ENCODE measurements around the gene ZNF526.
A peak's percentile ranks its signal among the peaks of the same experiment; 100 is the strongest.

ZNF526 gene

GRCh38 chr19:42176649-42176989 is 43.5 kb upstream of the ZNF526 start:
- H3K27me3 ChIP-seq (ENCODE audit: insufficient read depth, poor library complexity, severe bottlenecking), result peaks cover 38% of the 10 kb centered on the region
- H3K27ac ChIP-seq (replicated peaks), result no peak overlapping the region
- DNase-seq (ENCODE audit: low read depth in 1 of 2, low spot score in 1 of 2), result no peak
- TF ChIP-seq GABPA (IDR thresholded peaks at IDR 0.05; ENCODE audit: low read depth) (no peak), POLR2AphosphoS5 (IDR thresholded peaks at IDR 0.05; ENCODE audit: low read depth) (no peak), REST (IDR thresholded peaks at IDR 0.05; ENCODE audit: insufficient replicate concordance, low read depth) (no peak), SPI1 (IDR thresholded peaks at IDR 0.05; ENCODE audit: borderline replicate concordance, low read depth) (no peak)
- TF ChIP-seq, protein P1, sequence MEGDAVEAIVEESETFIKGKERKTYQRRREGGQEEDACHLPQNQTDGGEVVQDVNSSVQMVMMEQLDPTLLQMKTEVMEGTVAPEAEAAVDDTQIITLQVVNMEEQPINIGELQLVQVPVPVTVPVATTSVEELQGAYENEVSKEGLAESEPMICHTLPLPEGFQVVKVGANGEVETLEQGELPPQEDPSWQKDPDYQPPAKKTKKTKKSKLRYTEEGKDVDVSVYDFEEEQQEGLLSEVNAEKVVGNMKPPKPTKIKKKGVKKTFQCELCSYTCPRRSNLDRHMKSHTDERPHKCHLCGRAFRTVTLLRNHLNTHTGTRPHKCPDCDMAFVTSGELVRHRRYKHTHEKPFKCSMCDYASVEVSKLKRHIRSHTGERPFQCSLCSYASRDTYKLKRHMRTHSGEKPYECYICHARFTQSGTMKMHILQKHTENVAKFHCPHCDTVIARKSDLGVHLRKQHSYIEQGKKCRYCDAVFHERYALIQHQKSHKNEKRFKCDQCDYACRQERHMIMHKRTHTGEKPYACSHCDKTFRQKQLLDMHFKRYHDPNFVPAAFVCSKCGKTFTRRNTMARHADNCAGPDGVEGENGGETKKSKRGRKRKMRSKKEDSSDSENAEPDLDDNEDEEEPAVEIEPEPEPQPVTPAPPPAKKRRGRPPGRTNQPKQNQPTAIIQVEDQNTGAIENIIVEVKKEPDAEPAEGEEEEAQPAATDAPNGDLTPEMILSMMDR (IDR thresholded peaks at IDR 0.05; ENCODE audit: insufficient read depth, low read length), result no peak
- peak overlapping the region; percentile 36 for H3K4me3 ChIP-seq (replicated peaks; ENCODE audit: insufficient read depth, low read length)

DNA sequence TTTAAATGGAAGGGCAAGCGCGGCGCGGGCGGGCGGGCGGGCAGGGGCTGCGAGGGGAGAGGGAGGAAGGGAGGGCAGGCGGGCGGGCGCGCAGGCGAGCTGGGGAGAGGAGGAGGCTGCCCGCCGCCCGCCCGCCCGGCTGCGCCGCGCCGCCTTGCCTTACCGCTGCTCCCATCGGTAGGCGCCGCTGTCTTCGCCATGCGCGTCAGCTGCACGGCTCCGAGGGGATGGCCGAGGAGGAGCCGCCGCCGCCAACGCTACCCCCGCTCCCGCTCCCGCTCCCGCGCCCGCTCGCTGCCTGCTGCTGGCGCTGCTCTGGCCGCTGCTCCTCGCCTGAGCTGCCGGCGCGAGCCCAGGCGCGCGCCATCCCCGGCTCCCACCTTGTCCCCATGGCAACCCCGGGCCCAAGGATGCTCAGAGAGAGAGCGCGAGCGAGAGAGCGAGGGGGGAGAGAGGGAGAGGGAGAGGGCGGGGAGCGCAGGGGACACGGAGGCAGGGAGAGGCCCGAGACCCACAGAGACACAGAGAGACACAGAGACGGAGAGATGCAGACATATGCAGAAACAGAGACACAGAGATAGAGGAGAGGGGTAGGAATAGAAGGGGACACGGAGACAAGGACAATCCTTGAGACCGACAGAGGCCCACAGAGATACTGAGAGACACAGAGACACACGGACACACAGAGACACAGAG is 43.0 kb upstream of the ZNF526 start:
- Histone ChIP-seq H3K4me3 (replicated peaks; ENCODE audit: insufficient read depth, low read length) (no peak overlapping the region; the same call in 1 of the 2 replicates), H3K27ac (replicated peaks) (no peak overlapping the region), H3K27me3 (ENCODE audit: insufficient read depth, poor library complexity, severe bottlenecking) (peaks cover 38% of the 10 kb centered on the region)
- TF ChIP-seq GABPA (IDR thresholded peaks at IDR 0.05; ENCODE audit: low read depth), result no peak
- no peak for TF ChIP-seq REST (IDR thresholded peaks at IDR 0.05; ENCODE audit: insufficient replicate concordance, low read depth)
- TF ChIP-seq, protein P1 (IDR thresholded peaks at IDR 0.05; ENCODE audit: insufficient read depth, low read length), result no peak
- no peak for TF ChIP-seq SPI1 (IDR thresholded peaks at IDR 0.05; ENCODE audit: borderline replicate concordance, low read depth)
- TF ChIP-seq POLR2AphosphoS5 (IDR thresholded peaks at IDR 0.05; ENCODE audit: low read depth), result no peak
- peak; percentile 62 to 70 for DNase-seq (ENCODE audit: low read depth in 1 of 2, low spot score in 1 of 2)

DNA sequence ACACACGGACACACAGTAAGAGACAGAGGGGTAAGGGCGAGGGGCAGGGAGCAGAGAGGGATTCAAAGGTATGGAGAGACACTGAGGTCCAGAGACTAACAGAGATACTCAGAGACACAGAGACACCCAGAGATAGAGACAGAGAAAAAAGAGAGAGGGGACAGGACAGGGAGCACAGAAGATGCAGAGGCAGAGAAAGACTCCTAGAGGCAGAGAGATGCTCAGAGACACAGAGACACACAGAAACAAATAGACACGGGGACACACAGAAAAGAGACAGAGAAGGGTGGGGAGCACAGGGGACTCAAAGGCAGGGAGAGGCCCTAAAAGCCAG is 42.5 kb upstream of the ZNF526 start:
- no peak overlapping the region for H3K4me3 ChIP-seq (replicated peaks; ENCODE audit: insufficient read depth, low read length)

More for the DNA sequence above, 42.5 kb upstream of the ZNF526 start:
- TF ChIP-seq GABPA (IDR thresholded peaks at IDR 0.05; ENCODE audit: low read depth), result no peak
- TF ChIP-seq, protein P1 (IDR thresholded peaks at IDR 0.05; ENCODE audit: insufficient read depth, low read length), result no peak
- TF ChIP-seq POLR2AphosphoS5 (IDR thresholded peaks at IDR 0.05; ENCODE audit: low read depth), result no peak
- no peak for TF ChIP-seq SPI1 (IDR thresholded peaks at IDR 0.05; ENCODE audit: borderline replicate concordance, low read depth)
- no peak for TF ChIP-seq REST (IDR thresholded peaks at IDR 0.05; ENCODE audit: insufficient replicate concordance, low read depth)
- Histone ChIP-seq H3K27ac (replicated peaks) (no peak overlapping the region), H3K27me3 (ENCODE audit: insufficient read depth, poor library complexity, severe bottlenecking) (peaks cover 38% of the 10 kb centered on the region)
- DNase-seq (ENCODE audit: low read depth in 1 of 2, low spot score in 1 of 2), result no peak
